Keratinocyte (primary cell): Measurements from ENCODE around the gene FAM83E. TPM values are rescaled to one million over a fixed set of nuclear protein-coding genes. Genes with fewer than 3 reads are reported as not detected.

Source experiments
- DNase-seq: peaks from one replicate; pipeline ENCODE4 v3.0.0-alpha.2; 2011; ENCODE audit warnings: low read depth, missing footprints, low spot score
- FAIRE-seq: peaks from 2 replicates; lab custom pipeline; 2011; peaks lifted over from hg19 to GRCh38; lab: Jason Lieb, UNC
- H2AFZ ChIP-seq: 2 replicates; pipeline ENCODE4 v1.6.0; 2012; ENCODE audit warnings: low read length, control low read depth, inconsistent platforms; ENCODE audit not compliant: control insufficient read depth
- H3K27ac ChIP-seq: 2 replicates; pipeline ENCODE4 v1.5.1; 2011; ENCODE audit warnings: low read length; ENCODE audit not compliant: control insufficient read depth, insufficient read depth
- H3K27me3 ChIP-seq: 3 replicates; pipeline ENCODE4 v1.6.0; 2011; ENCODE audit warnings: low read length; ENCODE audit not compliant: control insufficient read depth, insufficient read depth; ENCODE audit errors: extremely low read depth
- H3K36me3 ChIP-seq, 2 experiments: 2 replicates in 1 of 2; 3 replicates in 1 of 2; pipeline ENCODE4 v1.5.1; 2011; ENCODE audit warnings: low read length in 2 of 2, mild to moderate bottlenecking in 1 of 2; ENCODE audit not compliant: control insufficient read depth in 2 of 2, insufficient read depth in 2 of 2; ENCODE audit errors: extremely low read depth in 1 of 2
- H3K4me1 ChIP-seq: 3 replicates; pipeline ENCODE4 v1.5.1; 2011; ENCODE audit warnings: low read length; ENCODE audit not compliant: control insufficient read depth, insufficient read depth; ENCODE audit errors: extremely low read depth
- H3K4me2 ChIP-seq: 3 replicates; pipeline ENCODE4 v1.6.0; 2011; ENCODE audit warnings: low read depth, low read length; ENCODE audit not compliant: control insufficient read depth, insufficient read depth; ENCODE audit errors: extremely low read depth
- H3K4me3 ChIP-seq, 3 experiments: fragments of 200-600 bp in 1 of 3; sonication (generic) in 1 of 3; 2 replicates in 2 of 3; 3 replicates in 1 of 3; pipeline ENCODE4 v1.5.1; 2011 to 2016; ENCODE audit warnings: low read length in 3 of 3, mild to moderate bottlenecking in 3 of 3, control low read depth in 2 of 3, inconsistent platforms in 1 of 3, low read depth in 1 of 3, mixed read lengths in 1 of 3, mixed run types in 1 of 3, moderate library complexity in 1 of 3; ENCODE audit not compliant: control insufficient read depth in 2 of 3, insufficient read depth in 2 of 3; ENCODE audit errors: extremely low read depth in 1 of 3
- H3K79me2 ChIP-seq: 2 replicates; pipeline ENCODE4 v1.6.0; 2012; ENCODE audit warnings: low read length; ENCODE audit not compliant: control insufficient read depth, insufficient read depth
- H3K9ac ChIP-seq: 3 replicates; pipeline ENCODE4 v1.6.0; 2011; ENCODE audit warnings: low read length; ENCODE audit not compliant: control insufficient read depth, insufficient read depth; ENCODE audit errors: extremely low read depth
- H3K9me1 ChIP-seq: 3 replicates; pipeline ENCODE4 v1.6.0; 2011; ENCODE audit warnings: low read length; ENCODE audit not compliant: control insufficient read depth, insufficient read depth; ENCODE audit errors: extremely low read depth
- H3K9me3 ChIP-seq: 2 replicates; pipeline ENCODE4 v1.5.1; 2012; ENCODE audit warnings: low read depth, low read length; ENCODE audit not compliant: control insufficient read depth
- H4K20me1 ChIP-seq: 3 replicates; pipeline ENCODE4 v1.6.0; 2011; ENCODE audit warnings: low read length; ENCODE audit not compliant: control insufficient read depth, insufficient read depth; ENCODE audit errors: extremely low read depth
- CTCF ChIP-seq, 3 experiments: IDR thresholded peaks in 1 of 3; conservative IDR thresholded peaks in 1 of 3; optimal IDR thresholded peaks in 1 of 3; 2 replicates in 2 of 3; 3 replicates in 1 of 3; pipeline versions ENCODE3 to v1.5.1; 2011; ENCODE audit warnings: low read length in 3 of 3, mild to moderate bottlenecking in 3 of 3, moderate library complexity in 2 of 3, control low read depth in 1 of 3, inconsistent platforms in 1 of 3; ENCODE audit not compliant: insufficient read depth in 2 of 3; ENCODE audit errors: extremely low read depth in 1 of 3
- EZH2 ChIP-seq: IDR thresholded peaks from one replicate; pipeline ENCODE4 v1.6.1; 2012; ENCODE audit warnings: inconsistent platforms, mild to moderate bottlenecking, low read length, moderate library complexity
- dilution Hi-C: fragments of 300-500 bp; cut with MboI; formaldehyde crosslinking; loops from one replicate; pipeline ENCODE4 v1.7.0; 2020; ENCODE audit warnings: low sequenced_read_pairs; ENCODE audit not compliant: extremely low pct_ligation_motif_present
- polyA plus RNA-seq, 5 experiments: library from polyadenylated mRNA; depleted of rRNA in 3 of 5; stranded (reverse) in 3 of 5; stranded (forward) in 1 of 5; unstranded in 1 of 5; fragments of >200 nt; gene quantifications; 1 replicate in 1 of 5; 2 replicates in 3 of 5; 3 replicates in 1 of 5; pipeline versions ENCODE4 v1.2.1 to v1.2.3, GENCODE V29; 2011 to 2012; ENCODE audit warnings: missing spikeins in 2 of 5, low read depth in 1 of 5, low replicate concordance in 1 of 5

FAM83E gene
- polyA plus RNA-seq, 1 donor (not counting 4 experiments of a cell fraction or from before 2014, with no cell fraction given) = 0.17 TPM

- no peaks in the 10 kb centered on the region for H4K20me1 ChIP-seq
- no peaks in the 10 kb centered on the region for H3K4me1 ChIP-seq
- no peaks in the 10 kb centered on the region for H3K9me1 ChIP-seq
- H3K4me2 ChIP-seq = no peak overlapping the region
- H3K36me3 ChIP-seq = no peaks in the 10 kb centered on the region
- no peaks in the 10 kb centered on the region for H3K27me3 ChIP-seq
- DNase-seq (no peak), FAIRE-seq (no peak)
- dilution Hi-C loops = no loop called here
- H2AFZ ChIP-seq = no peak overlapping the region
- TF ChIP-seq CTCF (optimal IDR thresholded peaks at IDR 0.05 in 1 of 3, IDR thresholded peaks at IDR 0.05 in 1 of 3, conservative IDR thresholded peaks at IDR 0.05 in 1 of 3; ENCODE audit: extremely low read depth in 1 of 3, insufficient read depth in 2 of 3, low read length in 3 of 3) (peak; percentile 28 to 64 (median 58)), EZH2 (no peak)
- H3K27ac ChIP-seq = no peak overlapping the region
- H3K9me3 ChIP-seq = no peaks in the 10 kb centered on the region
- H3K79me2 ChIP-seq = no peaks in the 10 kb centered on the region
- H3K9ac ChIP-seq = no peak overlapping the region
- no peak overlapping the region for H3K4me3 ChIP-seq
These were observed 6.0 kb downstream of the FAM83E start for GRCh38 chr19:48608798-48609263.

- no peak overlapping the region for H3K4me3 ChIP-seq
- no peaks in the 10 kb centered on the region for H3K4me1 ChIP-seq
- H3K27me3 ChIP-seq = no peaks in the 10 kb centered on the region
- H2AFZ ChIP-seq = no peak overlapping the region
- dilution Hi-C loops = no loop called here
- no peaks in the 10 kb centered on the region for H3K36me3 ChIP-seq
- H3K27ac ChIP-seq = no peak overlapping the region
- no peak overlapping the region for H3K9ac ChIP-seq
- TF ChIP-seq EZH2 (no peak), CTCF (optimal IDR thresholded peaks at IDR 0.05 in 1 of 3, IDR thresholded peaks at IDR 0.05 in 1 of 3, conservative IDR thresholded peaks at IDR 0.05 in 1 of 3; ENCODE audit: extremely low read depth in 1 of 3, insufficient read depth in 2 of 3, low read length in 3 of 3) (no peak)
- FAIRE-seq (no peak), DNase-seq (no peak)
- no peaks in the 10 kb centered on the region for H4K20me1 ChIP-seq
- no peaks in the 10 kb centered on the region for H3K9me1 ChIP-seq
- H3K4me2 ChIP-seq = no peak overlapping the region
- H3K9me3 ChIP-seq = no peaks in the 10 kb centered on the region
- H3K79me2 ChIP-seq = no peaks in the 10 kb centered on the region
These were observed 7.5 kb downstream of the FAM83E start for GRCh38 chr19:48607359-48607755.
